Measurements from ENCODE around the gene RNF130.

The RNF130 gene

GRCh38 chr5:180072256-180072548, 643 bp upstream of the RNF130 start (continued):
- 0 out of 2 replicates have a peak, but pooled peaks have one; percentile 76 for TF ChIP-seq ZNF184 (tag by site-specific recombination; IDR thresholded peaks at IDR 0.05)
- no peak for TF ChIP-seq AEBP2 (tag by site-specific recombination; IDR thresholded peaks at IDR 0.05; ENCODE audit: borderline replicate concordance)
- TF ChIP-seq SP7 (tag by site-specific recombination; IDR thresholded peaks at IDR 0.05) = peak; percentile 40; the same call in 1 of the 2 replicates
- no peak for TF ChIP-seq ZNF837 (tag by site-specific recombination; IDR thresholded peaks at IDR 0.05)
- TF ChIP-seq ZNF596 (tag by site-specific recombination; IDR thresholded peaks at IDR 0.05) = peak; percentile 2; the same call in 1 of the 2 replicates
- TF ChIP-seq ZNF626 (tag by site-specific recombination; IDR thresholded peaks at IDR 0.05) = peak; percentile 79; the same call in 1 of the 2 replicates
- peak; percentile 77 for TF ChIP-seq ZXDB (tag by site-specific recombination; IDR thresholded peaks at IDR 0.05)
- no peak for TF ChIP-seq ZNF473 (tag by site-specific recombination; IDR thresholded peaks at IDR 0.05)
- TF ChIP-seq EGR2 (tag by site-specific recombination; IDR thresholded peaks at IDR 0.05; ENCODE audit: low read depth) = no peak
- 0 out of 2 replicates have a peak, but pooled peaks have one; percentile 45 for TF ChIP-seq HOXD13 (CRISPR knock-in tag; IDR thresholded peaks at IDR 0.05; ENCODE audit: borderline replicate concordance)
- TF ChIP-seq REST (tag by site-specific recombination; IDR thresholded peaks at IDR 0.05) = no peak
- no peak; the same call in 1 of the 2 replicates for TF ChIP-seq ZNF629 (tag by site-specific recombination; IDR thresholded peaks at IDR 0.05)
- no peak for TF ChIP-seq ZNF530 (tag by site-specific recombination; IDR thresholded peaks at IDR 0.05; ENCODE audit: low read depth)
- TF ChIP-seq YY1 (tag by site-specific recombination; IDR thresholded peaks at IDR 0.05) = no peak
- TF ChIP-seq MZF1 (tag by site-specific recombination; IDR thresholded peaks at IDR 0.05; ENCODE audit: borderline replicate concordance) = no peak
- TF ChIP-seq ZNF449 (tag by site-specific recombination; IDR thresholded peaks at IDR 0.05) = peak; percentile 82; the same call in 1 of the 2 replicates
- no peak for TF ChIP-seq KLF17 (tag by site-specific recombination; IDR thresholded peaks at IDR 0.05)
- no peak for TF ChIP-seq SCRT2 (tag by site-specific recombination; IDR thresholded peaks at IDR 0.05)
- TF ChIP-seq OSR2 (tag by site-specific recombination; IDR thresholded peaks at IDR 0.05) = no peak
- TF ChIP-seq ZNF792 (tag by site-specific recombination; IDR thresholded peaks at IDR 0.05) = no peak
- no peak for TF ChIP-seq ZNF121 (tag by site-specific recombination; IDR thresholded peaks at IDR 0.05)
- no peak for TF ChIP-seq ZNF221 (tag by site-specific recombination; IDR thresholded peaks at IDR 0.05; ENCODE audit: borderline replicate concordance)
- no peak for TF ChIP-seq ZFHX2 (tag by site-specific recombination; conservative IDR thresholded peaks at IDR 0.05)
- no peak for TF ChIP-seq ZNF132 (tag by site-specific recombination; IDR thresholded peaks at IDR 0.05; ENCODE audit: borderline replicate concordance)
- no peak for TF ChIP-seq PRDM4 (tag by site-specific recombination; IDR thresholded peaks at IDR 0.05)
- no peak for TF ChIP-seq ZNF302 (tag by site-specific recombination; IDR thresholded peaks at IDR 0.05; ENCODE audit: low read depth)
- TF ChIP-seq ZSCAN30 (tag by site-specific recombination; IDR thresholded peaks at IDR 0.05) = no peak
- no peak; the same call in none of the 2 replicates for TF ChIP-seq ZNF335 (tag by site-specific recombination; conservative IDR thresholded peaks at IDR 0.05)
- TF ChIP-seq ZNF248 (tag by site-specific recombination; IDR thresholded peaks at IDR 0.05) = no peak
- no peak for TF ChIP-seq ZEB2 (tag by site-specific recombination; IDR thresholded peaks at IDR 0.05)
- peak; percentile 90 for TF ChIP-seq ZBTB8A (tag by site-specific recombination; IDR thresholded peaks at IDR 0.05)
- no peak for TF ChIP-seq ZNF600 (tag by site-specific recombination; IDR thresholded peaks at IDR 0.05)
- TF ChIP-seq ZNF510 (tag by site-specific recombination; IDR thresholded peaks at IDR 0.05; ENCODE audit: insufficient replicate concordance) = no peak

All from HEK293 (cell line).